Suppressor macrophage treated with lipopolysaccharide for 1 hour (primary cell): Measurements from ENCODE around the gene UGT8.

Source experiments
- DNase-seq, 3 donors: peaks; one replicate each; pipeline ENCODE4 v3.0.0-alpha.2; 2020 to 2022

UGT8 gene

GRCh38 chr4:114694770-114695169 lies 96.2 kb downstream of the UGT8 start:
- peak; percentile 25 to 48 (median 43) for DNase-seq

GRCh38 chr4:114698231-114698630 lies 99.6 kb downstream of the UGT8 start:
- no peak for DNase-seq

GRCh38 chr4:114701491-114701890 lies 102.9 kb downstream of the UGT8 start:
- peak in 1 of 3 donors; percentile 17 for DNase-seq

GRCh38 chr4:114717432-114717831 lies 118.8 kb downstream of the UGT8 start:
- no peak for DNase-seq

GRCh38 chr4:114725066-114725465 lies 126.5 kb downstream of the UGT8 start:
- no peak for DNase-seq

- DNase-seq = no peak
Measured at GRCh38 chr4:114727461-114727860, 128.9 kb downstream of the UGT8 start.
